PC-3 (cell line): ENCODE measurements around the gene MORC1. TPM values are rescaled to one million over a fixed set of nuclear protein-coding genes. Genes with fewer than 3 reads are reported as not detected.
A peak's percentile ranks its signal among the peaks of the same experiment; 100 is the strongest.

Experiments
- ATAC-seq: fragments of 200-7000 bp; cut with Tn5 transposase; 2 replicates; pipeline ENCODE4 v1.9.1; 2020; ENCODE audit warnings: mild to moderate bottlenecking, moderate library complexity
- BruUV-seq: library from RNA; stranded (reverse); fragments of 400-500 nt; replicated peaks from 2 replicates; lab custom pipeline; 2021; lab: Mats Ljungman, UMichigan
- CTCF ChIA-PET: fragments of 300-600 bp; sonication (Branson Sonifier 250); formaldehyde crosslinking; loops from one replicate; lab custom pipeline; 2022; ENCODE audit warnings: antibody characterized with exemption; lab: Charles Lee
- POLR2A ChIA-PET: fragments of 300-600 bp; sonication (Branson Sonifier 250); formaldehyde crosslinking; loops from one replicate; lab custom pipeline; 2022; ENCODE audit warnings: antibody characterized with exemption; ENCODE audit not compliant: unreplicated experiment; lab: Charles Lee
- DNase-seq: peaks from one replicate; pipeline ENCODE4 v3.0.0-alpha.2; 2015
- H2AFZ ChIP-seq: fragments of 300-600 bp; sonication (generic); 2 replicates; pipeline ENCODE4 v1.6.0; 2016; ENCODE audit warnings: antibody characterized with exemption, low read length
- H3F3A ChIP-seq: fragments of 300-600 bp; sonication (generic); one replicate; pipeline ENCODE4 v1.6.0; 2017; ENCODE audit warnings: antibody characterized with exemption, low read length, control low read depth, mild to moderate bottlenecking; ENCODE audit not compliant: unreplicated experiment
- H3K27ac ChIP-seq: fragments of 300-600 bp; sonication (generic); 2 replicates; pipeline ENCODE4 v1.5.1; 2016; ENCODE audit warnings: mild to moderate bottlenecking, low read length
- H3K27me3 ChIP-seq: fragments of 300-600 bp; sonication (generic); 2 replicates; pipeline ENCODE4 v1.6.1; 2016; ENCODE audit warnings: low read length, mixed read lengths
- H3K36me3 ChIP-seq: fragments of 300-600 bp; sonication (generic); 2 replicates; pipeline ENCODE4 v1.6.1; 2016; ENCODE audit warnings: low read depth, mixed run types, low read length, mixed read lengths
- H3K4me1 ChIP-seq: fragments of 300-600 bp; sonication (generic); 2 replicates; pipeline ENCODE4 v1.5.1; 2016; ENCODE audit warnings: low read length; ENCODE audit not compliant: insufficient read depth
- H3K4me2 ChIP-seq: fragments of 300-600 bp; sonication (generic); 2 replicates; pipeline ENCODE4 v1.6.0; 2016; ENCODE audit warnings: low read length
- H3K4me3 ChIP-seq: fragments of 300-600 bp; sonication (generic); 2 replicates; pipeline ENCODE4 v1.5.1; 2016; ENCODE audit warnings: mild to moderate bottlenecking, low read length, mixed read lengths
- H3K79me2 ChIP-seq: fragments of 300-600 bp; sonication (generic); 2 replicates; pipeline ENCODE4 v1.6.1; 2017; ENCODE audit warnings: low read length, mixed read lengths
- H3K9ac ChIP-seq: fragments of 300-600 bp; sonication (generic); 2 replicates; pipeline ENCODE4 v1.6.0; 2016; ENCODE audit warnings: mild to moderate bottlenecking, low read length
- H3K9me2 ChIP-seq: fragments of 300-600 bp; sonication (generic); replicated peaks from 2 replicates; pipeline ENCODE4 v1.6.1; 2016; ENCODE audit warnings: mixed run types, low read length, mixed read lengths
- H3K9me3 ChIP-seq: fragments of 300-600 bp; sonication (generic); 2 replicates; pipeline ENCODE4 v1.6.1; 2016; ENCODE audit warnings: low read length, mixed read lengths
- H4K20me1 ChIP-seq: fragments of 300-600 bp; sonication (generic); 2 replicates; pipeline ENCODE4 v1.6.1; 2016; ENCODE audit warnings: low read length, mixed read lengths
- CTCF ChIP-seq: fragments of 300-600 bp; sonication (generic); conservative IDR thresholded peaks from 2 replicates; pipeline ENCODE4 v1.5.1; 2017; ENCODE audit warnings: antibody characterized with exemption, low read depth, mild to moderate bottlenecking, low read length
- EZH2 ChIP-seq: fragments of 300-600 bp; sonication (generic); IDR thresholded peaks from one replicate; pipeline ENCODE4 v1.6.1; 2017; ENCODE audit warnings: antibody characterized with exemption, mild to moderate bottlenecking, low read length; ENCODE audit not compliant: unreplicated experiment
- EZH2phosphoT487 ChIP-seq: fragments of 300-600 bp; sonication (generic); IDR thresholded peaks from 2 replicates; pipeline ENCODE4 v1.6.1; 2018; ENCODE audit warnings: mild to moderate bottlenecking, antibody characterized with exemption, low read length, borderline replicate concordance
- intact Hi-C: fragments of 100-400 bp; cut with micrococcal nuclease; formaldehyde crosslinking; loops from 2 replicates; pipeline ENCODE4 v1.9.0; 2023
- total RNA-seq: library from RNA; depleted of rRNA; stranded (reverse); fragments of >200 nt; gene quantifications from 2 replicates; pipeline ENCODE4 v1.2.3, GENCODE V29; 2014

The MORC1 gene
- total RNA-seq, 1 experiment from 2014 or later, result not detected

GRCh38 chr3:108959017-108959416 is 158.9 kb downstream of the MORC1 start:
- no peak overlapping the region for H3K4me3 ChIP-seq
- no peaks in the 10 kb centered on the region for H3K9me3 ChIP-seq
- DNase-seq, result peak; percentile 15
- H3K9ac ChIP-seq, result no peak overlapping the region
- no TSS peak for BruUV-seq
- CTCF ChIA-PET, result no interaction called here
- POLR2A ChIA-PET, result no interaction called here
- TF ChIP-seq EZH2 (no peak), CTCF (no peak), EZH2phosphoT487 (no peak)
- no peak overlapping the region for H3K4me2 ChIP-seq
- no peaks in the 10 kb centered on the region for H3K79me2 ChIP-seq
- no peak overlapping the region for H2AFZ ChIP-seq
- no peaks in the 10 kb centered on the region for H3K4me1 ChIP-seq
- no peaks in the 10 kb centered on the region for H3K9me2 ChIP-seq
- H3K36me3 ChIP-seq, result no peaks in the 10 kb centered on the region
- H3K27me3 ChIP-seq, result peaks cover 26% of the 10 kb centered on the region
- H3F3A ChIP-seq, result no peaks in the 10 kb centered on the region
- ATAC-seq, result peak; percentile 55; the same call in 1 of the 2 replicates
- H3K27ac ChIP-seq, result no peak overlapping the region
- intact Hi-C loops, result no loop called here
- no peaks in the 10 kb centered on the region for H4K20me1 ChIP-seq

GRCh38 chr3:108953700-108954099 is 164.2 kb downstream of the MORC1 start, which contains the start of gene GUCA1C:
TSS of gene GUCA1C (minus strand) at chr3:108953879. CDS start at chr3:108953762, 117 bp downstream.
- H4K20me1 ChIP-seq, result no peaks in the 10 kb centered on the region
- no TSS peak for BruUV-seq
- H3K9me2 ChIP-seq, result no peaks in the 10 kb centered on the region
- H3K27me3 ChIP-seq, result peaks cover 30% of the 10 kb centered on the region; the same call in 1 of the 2 replicates
- no peak within 1 kb of the TSS for H2AFZ ChIP-seq
- DNase-seq (no peak), ATAC-seq (no peak)
- no peaks in the 10 kb centered on the region for H3K36me3 ChIP-seq
- H3F3A ChIP-seq, result no peaks in the 10 kb centered on the region
- ChIA-PET CTCF (no interaction called here), POLR2A (no interaction called here)
- no peak within 1 kb of the TSS for H3K9ac ChIP-seq
- H3K9me3 ChIP-seq, result no peaks in the 10 kb centered on the region
- H3K79me2 ChIP-seq, result no peaks in the 10 kb centered on the region
- no peaks in the 10 kb centered on the region for H3K4me1 ChIP-seq
- intact Hi-C loops, result no loop called here
- no peak within 1 kb of the TSS for H3K4me2 ChIP-seq
- no peak within 1 kb of the TSS for H3K27ac ChIP-seq
- no peak for TF ChIP-seq CTCF
- no peak for TF ChIP-seq EZH2
- TF ChIP-seq EZH2phosphoT487, result no peak
- no peak within 1 kb of the TSS for H3K4me3 ChIP-seq

GRCh38 chr3:108953210-108953609 is 164.7 kb downstream of the MORC1 start:
- H3K9ac ChIP-seq, result no peak overlapping the region
- H3K79me2 ChIP-seq, result no peaks in the 10 kb centered on the region
- no peak for DNase-seq
- intact Hi-C loops, result no loop called here
- no peak overlapping the region for H3K27ac ChIP-seq
- ChIA-PET CTCF (no interaction called here), POLR2A (no interaction called here)
- no peak overlapping the region for H3K4me3 ChIP-seq
- H3K4me2 ChIP-seq, result no peak overlapping the region
- peaks cover 30% of the 10 kb centered on the region; the same call in 1 of the 2 replicates for H3K27me3 ChIP-seq
- BruUV-seq, result no TSS peak
- H3K4me1 ChIP-seq, result no peaks in the 10 kb centered on the region
- no peak for ATAC-seq
- no peaks in the 10 kb centered on the region for H3K36me3 ChIP-seq
- H3K9me2 ChIP-seq, result no peaks in the 10 kb centered on the region
- no peaks in the 10 kb centered on the region for H4K20me1 ChIP-seq
- H3F3A ChIP-seq, result no peaks in the 10 kb centered on the region
- no peak for TF ChIP-seq EZH2phosphoT487
- no peak overlapping the region for H2AFZ ChIP-seq
- no peaks in the 10 kb centered on the region for H3K9me3 ChIP-seq
